GM18502 (cell line): Measurements from ENCODE around the gene ARHGAP18.

ENCODE experiments used
- ATAC-seq: cut with Tn5 transposase; IDR thresholded peaks from one replicate; pipeline ENCODE4 v1.9.1; 2021; ENCODE audit warnings: mild to moderate bottlenecking; ENCODE audit not compliant: unreplicated experiment, poor library complexity

The ARHGAP18 gene

DNA sequence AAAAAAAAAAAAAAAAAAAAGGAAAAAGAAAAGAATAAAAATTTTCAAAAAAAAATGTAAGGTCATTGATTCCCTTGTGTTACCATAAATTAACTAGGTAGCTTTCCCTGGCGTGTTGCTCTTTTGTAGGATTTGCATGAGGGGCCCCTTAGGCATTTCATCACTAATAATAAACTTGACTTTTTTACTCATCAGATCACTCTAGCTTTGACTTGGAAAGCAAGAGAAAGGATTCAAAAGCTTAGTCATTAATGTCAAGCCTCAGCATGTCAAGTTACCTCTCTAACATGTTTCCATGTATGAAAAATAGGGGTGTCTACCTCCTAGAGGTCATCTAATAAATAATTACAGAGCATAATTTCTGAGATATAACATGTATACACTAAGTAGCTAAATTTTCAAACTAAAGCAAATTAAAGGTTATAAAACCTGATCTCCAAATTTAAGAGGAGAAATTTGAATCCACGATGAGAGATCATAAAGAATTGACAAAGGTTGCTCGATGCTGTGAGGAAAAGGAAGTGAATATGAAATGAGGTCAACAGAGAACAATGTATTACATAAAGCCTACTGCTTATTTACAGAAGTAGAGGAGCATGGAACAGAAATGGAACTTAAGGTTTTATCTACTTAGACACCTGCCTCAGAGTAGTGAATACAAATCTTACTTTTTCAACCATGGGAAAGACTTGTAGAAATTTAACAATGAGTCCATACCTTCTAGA is 86.8 kb downstream of the ARHGAP18 start:
- ATAC-seq: peak; percentile 67

GRCh38 chr6:129621252-129621651 is 88.7 kb downstream of the ARHGAP18 start:
- no peak for ATAC-seq

DNA sequence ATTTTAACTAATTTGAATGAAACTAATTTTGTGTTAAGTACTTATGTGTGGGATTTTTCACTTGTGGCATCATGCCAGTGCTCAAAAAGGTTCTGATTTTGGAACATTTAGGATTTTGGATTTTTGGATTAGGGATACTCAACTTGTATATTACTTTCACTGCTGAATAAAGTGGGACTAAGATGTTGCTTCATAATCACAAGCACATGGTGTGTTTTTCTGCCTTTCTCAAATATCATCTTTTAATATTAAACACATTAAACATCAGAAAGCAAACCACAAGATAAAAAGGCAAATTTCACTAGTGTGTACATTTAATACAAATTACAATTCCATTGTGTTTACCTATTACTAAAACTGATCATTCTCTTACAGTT is 89.8 kb downstream of the ARHGAP18 start:
- ATAC-seq: no peak

DNA sequence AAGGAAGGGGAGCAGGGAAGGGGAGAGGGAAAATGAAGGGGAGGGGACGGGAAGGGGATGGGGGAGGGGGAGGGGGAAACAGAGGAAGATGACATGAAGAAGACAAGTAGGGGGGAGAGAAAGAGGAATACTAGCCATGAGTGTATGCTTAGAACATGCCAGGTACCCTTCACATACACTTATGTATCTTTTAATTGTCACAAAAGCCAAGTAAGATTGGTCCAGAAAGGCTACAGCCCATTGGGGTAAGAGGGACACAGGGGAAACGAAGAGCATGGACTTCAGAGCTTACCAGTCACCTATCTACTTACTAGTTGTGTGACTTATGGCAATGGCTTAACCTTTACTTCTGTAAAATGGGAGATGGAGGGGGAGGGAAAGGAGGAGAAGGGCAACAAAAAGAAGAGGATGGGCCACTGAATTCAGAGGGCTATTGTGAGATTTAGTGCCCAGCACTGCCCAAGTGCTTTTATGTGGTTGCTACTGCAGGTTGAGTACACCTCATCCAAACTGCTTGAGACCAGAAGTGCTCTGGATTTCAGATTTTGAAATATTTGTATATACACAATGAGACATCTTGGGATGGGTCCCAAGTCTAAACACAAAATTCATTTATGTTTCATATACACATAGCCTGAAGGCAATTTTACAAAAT is 90.3 kb downstream of the ARHGAP18 start:
- ATAC-seq: no peak

GRCh38 chr6:129617986-129618385 is 92.0 kb downstream of the ARHGAP18 start:
- no peak for ATAC-seq

DNA sequence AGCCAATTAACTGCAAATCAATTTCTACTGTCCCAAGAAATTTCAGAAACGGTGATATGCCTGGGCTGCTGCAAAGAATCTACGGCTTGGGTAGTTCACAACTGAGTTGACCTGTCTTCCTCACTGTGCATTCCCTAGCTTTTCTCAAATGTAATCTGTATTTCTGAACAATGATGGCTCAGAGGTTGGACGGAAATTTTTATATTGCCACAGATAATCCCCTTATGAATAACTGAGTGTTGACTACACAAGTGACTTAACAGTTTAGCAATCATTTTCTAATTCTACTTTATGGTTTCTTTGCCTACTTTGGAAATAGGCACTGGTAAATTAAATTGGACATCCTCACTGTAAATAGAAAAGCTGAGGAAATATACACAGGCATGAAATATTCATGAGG is 94.5 kb downstream of the ARHGAP18 start:
- no peak for ATAC-seq

- ATAC-seq: no peak
Measured at GRCh38 chr6:129615020-129615419, 95.0 kb downstream of the ARHGAP18 start.

DNA sequence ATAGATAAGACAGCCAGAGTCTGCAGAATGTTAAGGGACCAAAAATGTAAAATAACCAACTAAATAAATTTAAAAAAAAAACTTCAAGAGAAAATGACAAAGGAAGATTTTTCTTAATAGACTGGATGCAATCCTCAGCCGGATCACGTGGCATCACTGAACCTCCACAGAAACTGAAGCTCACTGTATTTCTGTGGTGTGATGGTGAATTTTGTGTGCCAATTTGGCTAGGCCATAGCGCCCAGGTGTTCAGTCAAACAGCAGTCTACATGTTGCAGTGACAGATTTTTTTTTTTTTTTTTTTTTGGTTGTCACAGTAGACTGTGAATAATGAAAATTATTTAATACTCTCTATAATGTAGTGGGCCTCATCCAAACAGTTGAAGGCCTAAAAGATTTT is 95.5 kb downstream of the ARHGAP18 start:
- ATAC-seq: no peak

DNA sequence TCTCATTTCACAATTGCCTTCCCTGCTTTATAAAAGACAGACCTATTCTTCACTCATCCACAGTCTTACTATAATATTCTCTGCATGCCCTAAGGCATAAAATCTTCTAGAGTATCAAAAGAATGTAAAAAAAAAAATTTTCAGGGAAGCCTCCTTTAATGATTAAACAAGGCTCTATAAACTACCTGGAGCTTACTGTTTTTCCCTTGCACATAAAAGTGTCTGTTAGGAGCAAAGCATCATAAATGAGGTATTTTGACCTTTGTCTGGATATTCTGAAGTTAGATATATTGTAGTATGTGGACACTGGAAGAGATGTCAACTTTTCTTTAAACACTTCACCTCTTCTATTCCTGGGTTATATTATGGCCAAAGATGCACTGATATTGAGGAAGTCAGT is 97.5 kb downstream of the ARHGAP18 start:
- no peak for ATAC-seq

GRCh38 chr6:129609635-129610034 is 100.3 kb downstream of the ARHGAP18 start:
- ATAC-seq: no peak

DNA sequence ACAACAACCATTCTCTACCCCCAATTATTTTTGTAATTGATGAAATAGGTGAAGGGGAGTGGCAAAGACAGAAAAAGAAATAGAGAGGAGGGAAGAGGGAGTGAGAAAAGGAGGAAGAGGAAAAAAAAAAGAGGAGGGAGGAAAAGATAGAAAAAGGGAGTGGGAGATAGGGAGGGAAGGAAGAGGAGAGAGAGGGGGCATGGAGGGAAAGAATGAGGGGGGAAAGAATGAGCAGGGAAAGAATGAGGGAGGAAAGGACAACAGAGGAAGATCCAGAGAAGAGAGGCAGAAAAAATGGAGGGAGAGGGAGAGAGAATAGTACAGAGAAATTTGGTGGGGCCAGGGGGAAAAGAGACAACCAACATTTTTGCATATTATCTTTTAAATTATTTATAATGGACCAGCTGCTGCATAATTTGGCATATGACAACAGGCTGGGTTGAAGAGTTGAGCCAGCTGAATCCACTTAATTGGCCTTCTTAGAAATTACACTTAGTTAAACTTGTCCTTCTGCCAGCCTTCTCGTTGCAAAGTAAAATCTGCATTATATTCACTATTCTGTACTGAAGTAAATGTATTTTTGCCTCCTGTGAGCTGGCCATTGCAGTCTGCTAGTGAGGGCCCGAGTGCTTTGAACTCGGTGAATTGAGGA is 101.0 kb downstream of the ARHGAP18 start:
- ATAC-seq: no peak

GRCh38 chr6:129607581-129608186 is 102.3 kb downstream of the ARHGAP18 start:
- ATAC-seq: no peak

DNA sequence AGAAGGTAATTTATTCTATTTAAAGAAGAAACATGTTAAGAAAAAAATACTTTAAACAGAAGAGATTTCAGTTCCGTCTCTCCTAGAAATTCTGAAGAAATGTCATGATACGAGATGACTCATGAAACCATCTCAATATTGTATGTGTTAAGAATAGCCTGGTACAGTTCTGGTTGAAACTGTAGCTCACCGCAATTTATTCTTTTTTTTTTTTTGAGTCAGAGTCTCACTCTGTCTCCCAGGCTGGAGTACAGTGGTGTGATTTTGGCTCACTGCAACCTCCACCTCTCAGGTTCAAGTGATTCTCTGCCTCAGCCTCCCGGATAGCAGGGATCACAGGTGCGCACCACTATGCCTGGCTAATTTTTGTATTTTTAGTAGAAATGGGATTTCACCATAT is 103.3 kb downstream of the ARHGAP18 start:
- ATAC-seq: no peak

- ATAC-seq: no peak
Measured at GRCh38 chr6:129605967-129606366, 104.0 kb downstream of the ARHGAP18 start.

DNA sequence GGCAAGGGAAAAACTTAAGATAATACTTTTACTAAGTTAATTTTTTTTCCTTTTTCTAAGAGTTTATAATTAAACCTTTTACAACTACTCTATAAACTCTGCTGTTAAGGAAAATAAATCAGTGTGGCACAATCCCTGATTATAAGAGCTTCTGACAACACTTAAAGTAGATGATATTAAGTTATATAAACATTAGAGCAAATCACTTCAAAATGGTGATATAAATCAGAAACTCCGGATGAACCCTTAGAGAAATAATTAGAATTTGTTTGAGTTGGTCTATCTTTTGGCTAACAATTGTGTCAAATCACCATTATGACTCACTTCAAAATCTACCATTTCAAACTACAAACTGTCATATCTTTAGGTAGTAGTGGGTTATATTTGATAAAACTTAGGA is 104.9 kb downstream of the ARHGAP18 start:
- ATAC-seq: no peak

GRCh38 chr6:129604321-129604720 is 105.7 kb downstream of the ARHGAP18 start:
- no peak for ATAC-seq

GRCh38 chr6:129603741-129604140 is 106.2 kb downstream of the ARHGAP18 start:
- no peak for ATAC-seq

DNA sequence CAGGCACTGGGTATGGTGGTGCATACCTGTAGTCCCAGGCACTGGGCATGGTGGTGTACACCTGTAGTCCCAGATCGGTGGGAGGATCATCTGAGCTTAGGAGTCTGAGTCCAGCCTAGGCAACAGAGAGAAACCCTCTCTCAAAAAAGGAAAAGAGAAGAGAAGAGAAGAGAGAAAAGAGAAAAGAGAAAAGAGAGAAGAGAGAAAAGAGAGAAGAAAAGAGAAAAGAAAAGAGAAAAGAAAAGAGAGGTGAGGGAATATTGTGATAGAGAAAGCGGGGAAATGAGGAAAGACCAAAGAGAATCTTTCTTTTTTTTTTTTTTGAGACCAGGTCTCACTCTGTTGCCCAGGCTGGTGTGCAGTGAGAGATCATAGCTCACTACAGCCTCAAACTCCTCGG is 108.7 kb downstream of the ARHGAP18 start:
- no peak for ATAC-seq

DNA sequence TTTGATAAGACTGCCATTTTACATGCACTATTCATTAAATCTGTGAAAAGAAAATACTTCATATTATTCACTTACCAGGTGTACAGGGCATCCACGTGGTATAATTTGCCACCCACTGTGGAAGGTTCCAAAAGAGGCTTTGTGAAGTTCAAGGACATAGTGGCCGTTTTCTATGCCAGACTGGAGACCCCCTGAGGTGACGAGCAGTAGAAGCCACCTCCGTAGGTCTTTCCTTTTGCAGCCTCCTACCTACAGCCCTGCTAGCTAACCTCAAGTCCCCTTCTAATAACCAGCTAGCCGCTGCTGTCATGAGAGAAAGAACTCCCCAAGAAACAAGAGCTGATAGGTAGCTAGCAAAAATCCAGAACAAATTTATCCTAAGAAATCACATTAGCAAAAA is 110.5 kb downstream of the ARHGAP18 start:
- ATAC-seq: no peak

DNA sequence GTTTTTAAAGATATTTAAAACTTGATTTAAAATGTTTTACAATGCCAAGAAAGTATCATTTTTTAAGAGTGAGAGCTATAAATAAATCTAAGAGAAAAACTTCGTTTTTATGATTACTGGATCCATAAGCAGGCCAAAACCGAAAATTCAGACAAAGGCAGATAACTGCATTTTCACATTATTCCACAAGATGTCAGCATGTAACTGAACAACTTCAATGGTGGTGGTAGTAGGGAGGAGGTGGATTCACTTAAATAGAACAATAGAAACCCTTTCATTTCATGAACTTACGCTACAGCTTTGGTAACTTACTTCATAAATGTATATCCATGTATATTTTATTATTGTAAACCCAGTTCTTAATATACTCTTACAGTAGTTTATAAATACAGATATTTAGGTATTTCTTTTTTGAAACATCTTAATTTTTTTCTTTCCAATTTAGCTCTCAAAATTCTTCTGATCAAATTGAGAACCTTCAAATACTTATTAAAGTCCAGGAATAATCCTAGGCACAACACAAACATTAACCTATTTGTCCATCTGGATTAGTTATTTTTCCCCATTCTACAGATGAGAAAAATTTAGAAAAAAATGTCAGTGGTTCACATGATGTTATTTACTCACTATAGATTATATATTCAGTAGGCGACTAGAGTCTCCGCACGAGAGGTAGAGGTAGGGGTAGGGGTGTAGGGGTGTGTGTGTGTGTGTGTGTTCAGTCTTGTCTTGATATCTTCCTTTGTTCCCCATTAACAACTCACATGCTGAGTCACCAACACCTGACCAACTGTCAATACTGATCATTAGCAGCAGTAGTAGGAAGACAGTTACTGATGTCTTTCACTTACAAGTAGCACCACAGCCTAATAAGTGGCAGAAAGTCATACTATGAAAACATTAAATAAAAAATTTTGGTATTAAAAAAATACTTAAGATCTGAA is 111.5 kb downstream of the ARHGAP18 start:
- ATAC-seq: peak; percentile 76
